GM12872 (cell line): Measurements from ENCODE around the gene ACADM.

Experiments used
- CTCF ChIP-seq: IDR thresholded peaks from 3 replicates; pipeline ENCODE4 v1.5.1; 2011; ENCODE audit warnings: low read depth, mild to moderate bottlenecking, low read length, moderate library complexity; ENCODE audit not compliant: insufficient read depth

Gene ACADM

GRCh38 chr1:75725861-75726361 lies 1.4 kb downstream of the ACADM start:
- no peak for TF ChIP-seq CTCF

- TF ChIP-seq CTCF = no peak
These were observed 3.1 kb downstream of the ACADM start for GRCh38 chr1:75727571-75727970.

- no peak for TF ChIP-seq CTCF
These were observed 5.9 kb downstream of the ACADM start for GRCh38 chr1:75730432-75730831.

- TF ChIP-seq CTCF = no peak
These were observed 7.4 kb downstream of the ACADM start for GRCh38 chr1:75731881-75732280.

GRCh38 chr1:75732703-75733102 lies 8.2 kb downstream of the ACADM start:
- no peak for TF ChIP-seq CTCF

- TF ChIP-seq CTCF = no peak
These were observed 9.2 kb downstream of the ACADM start for GRCh38 chr1:75733661-75734060.

GRCh38 chr1:75736016-75736415 lies 11.5 kb downstream of the ACADM start:
- TF ChIP-seq CTCF = no peak
